NCI-H1694 treated with DMSO at 0.1 percent for 48 hours (cell line): ENCODE results near the gene WWOX.

ENCODE experiments used
- DNase-seq: peaks from one replicate; lab custom pipeline; 2025; lab: John Stamatoyannopoulos, UW

WWOX gene

GRCh38 chr16:79150632-79151310, 1051.3 kb downstream of the WWOX start:
- DNase-seq, result no peak

GRCh38 chr16:79154086-79154485, 1054.6 kb downstream of the WWOX start:
- DNase-seq, result no peak

GRCh38 chr16:79155471-79155870, 1056.0 kb downstream of the WWOX start:
- DNase-seq, result no peak

- no peak for DNase-seq
These were observed 1056.5 kb downstream of the WWOX start for GRCh38 chr16:79155904-79156303.

GRCh38 chr16:79156761-79157160, 1057.3 kb downstream of the WWOX start:
- no peak for DNase-seq

- DNase-seq, result no peak
These were observed 1058.9 kb downstream of the WWOX start for GRCh38 chr16:79158337-79158736.

GRCh38 chr16:79159261-79160049, 1060.0 kb downstream of the WWOX start:
- no peak for DNase-seq

GRCh38 chr16:79162977-79163376, 1063.5 kb downstream of the WWOX start:
- no peak for DNase-seq

GRCh38 chr16:79163691-79164387, 1064.4 kb downstream of the WWOX start:
- DNase-seq, result no peak

GRCh38 chr16:79164388-79164995, 1065.0 kb downstream of the WWOX start:
- DNase-seq, result no peak

- DNase-seq, result no peak
These were observed 1065.6 kb downstream of the WWOX start for GRCh38 chr16:79165079-79165478.

- no peak for DNase-seq
These were observed 1066.1 kb downstream of the WWOX start for GRCh38 chr16:79165506-79165905.

GRCh38 chr16:79167893-79168292, 1068.4 kb downstream of the WWOX start:
- DNase-seq, result no peak

GRCh38 chr16:79168321-79168720, 1068.9 kb downstream of the WWOX start:
- DNase-seq, result no peak

GRCh38 chr16:79169239-79169638, 1069.8 kb downstream of the WWOX start:
- DNase-seq, result no peak

GRCh38 chr16:79170555-79171246, 1071.2 kb downstream of the WWOX start:
- no peak for DNase-seq

- DNase-seq, result no peak
These were observed 1072.0 kb downstream of the WWOX start for GRCh38 chr16:79171504-79171903.

- no peak for DNase-seq
These were observed 1072.7 kb downstream of the WWOX start for GRCh38 chr16:79171931-79172705.

- no peak for DNase-seq
These were observed 1073.6 kb downstream of the WWOX start for GRCh38 chr16:79172976-79173500.

- no peak for DNase-seq
These were observed 1074.5 kb downstream of the WWOX start for GRCh38 chr16:79173919-79174318.
